Tibial nerve (tissue), 3 donors: ENCODE results near the gene ARMH4.

Source experiments
- POLR2A ChIP-seq, 2 donors: fragments of 450-650 bp; IDR thresholded peaks; one replicate each; pipeline ENCODE4 v1.6.1; 2017; ENCODE audit warnings: antibody characterized with exemption in 2 of 2, mild to moderate bottlenecking in 2 of 2, moderate library complexity in 2 of 2
- TF ChIP-seq, protein P1 (sequence below), 5 experiments: fragments of 200-600 bp in 3 of 5; fragments of 450-650 bp in 2 of 5; sonication (generic) in 3 of 5; IDR thresholded peaks; one replicate each; pipeline ENCODE4 v1.5.1; 2016 to 2019; ENCODE audit warnings: antibody characterized with exemption in 5 of 5, mild to moderate bottlenecking in 3 of 5, moderate library complexity in 2 of 5

DNA sequence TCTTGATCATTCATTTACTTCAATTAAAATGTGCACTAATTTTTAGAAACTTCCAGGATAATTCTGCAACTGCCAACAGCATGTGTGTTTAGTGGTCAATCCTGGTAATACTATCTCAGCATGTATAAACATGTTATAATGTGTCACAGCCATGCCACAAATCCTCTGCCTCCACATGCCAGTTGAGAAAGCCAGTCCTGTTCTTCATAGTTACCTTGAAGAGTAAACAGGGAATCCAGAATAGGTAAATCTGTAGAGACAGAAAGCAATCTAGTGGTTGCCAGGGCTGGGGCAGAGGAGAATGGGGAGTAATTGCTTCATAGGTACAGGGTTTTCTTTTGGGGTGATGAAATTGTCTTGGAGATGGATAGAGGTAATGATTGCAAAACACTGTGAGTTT lies 85.9 kb downstream of the ARMH4 start:
- no peak for TF ChIP-seq POLR2A (IDR thresholded peaks at IDR 0.05)
- TF ChIP-seq, protein P1, sequence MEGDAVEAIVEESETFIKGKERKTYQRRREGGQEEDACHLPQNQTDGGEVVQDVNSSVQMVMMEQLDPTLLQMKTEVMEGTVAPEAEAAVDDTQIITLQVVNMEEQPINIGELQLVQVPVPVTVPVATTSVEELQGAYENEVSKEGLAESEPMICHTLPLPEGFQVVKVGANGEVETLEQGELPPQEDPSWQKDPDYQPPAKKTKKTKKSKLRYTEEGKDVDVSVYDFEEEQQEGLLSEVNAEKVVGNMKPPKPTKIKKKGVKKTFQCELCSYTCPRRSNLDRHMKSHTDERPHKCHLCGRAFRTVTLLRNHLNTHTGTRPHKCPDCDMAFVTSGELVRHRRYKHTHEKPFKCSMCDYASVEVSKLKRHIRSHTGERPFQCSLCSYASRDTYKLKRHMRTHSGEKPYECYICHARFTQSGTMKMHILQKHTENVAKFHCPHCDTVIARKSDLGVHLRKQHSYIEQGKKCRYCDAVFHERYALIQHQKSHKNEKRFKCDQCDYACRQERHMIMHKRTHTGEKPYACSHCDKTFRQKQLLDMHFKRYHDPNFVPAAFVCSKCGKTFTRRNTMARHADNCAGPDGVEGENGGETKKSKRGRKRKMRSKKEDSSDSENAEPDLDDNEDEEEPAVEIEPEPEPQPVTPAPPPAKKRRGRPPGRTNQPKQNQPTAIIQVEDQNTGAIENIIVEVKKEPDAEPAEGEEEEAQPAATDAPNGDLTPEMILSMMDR (IDR thresholded peaks at IDR 0.05), result no peak
